Stimulated activated CD4-positive, alpha-beta T cell treated with anti-CD3 and anti-CD28 coated beads, Interleukin-12 subunit alpha, Interleukin-12 subunit beta, amount 100 ng/mL, for 24 hours (primary cell): ENCODE measurements around the gene FBXL22.

ENCODE experiments used
- DNase-seq, 2 experiments: peaks; one replicate each; pipeline ENCODE4 v3.0.0-alpha.2; 2020; ENCODE audit warnings: low read depth in 2 of 2

FBXL22 gene, protein sequence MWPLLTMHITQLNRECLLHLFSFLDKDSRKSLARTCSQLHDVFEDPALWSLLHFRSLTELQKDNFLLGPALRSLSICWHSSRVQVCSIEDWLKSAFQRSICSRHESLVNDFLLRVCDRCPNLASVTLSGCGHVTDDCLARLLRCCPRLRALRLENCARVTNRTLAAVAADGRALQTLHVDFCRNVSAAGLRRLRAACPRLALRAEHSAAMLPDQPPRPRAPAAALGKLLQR

DNA sequence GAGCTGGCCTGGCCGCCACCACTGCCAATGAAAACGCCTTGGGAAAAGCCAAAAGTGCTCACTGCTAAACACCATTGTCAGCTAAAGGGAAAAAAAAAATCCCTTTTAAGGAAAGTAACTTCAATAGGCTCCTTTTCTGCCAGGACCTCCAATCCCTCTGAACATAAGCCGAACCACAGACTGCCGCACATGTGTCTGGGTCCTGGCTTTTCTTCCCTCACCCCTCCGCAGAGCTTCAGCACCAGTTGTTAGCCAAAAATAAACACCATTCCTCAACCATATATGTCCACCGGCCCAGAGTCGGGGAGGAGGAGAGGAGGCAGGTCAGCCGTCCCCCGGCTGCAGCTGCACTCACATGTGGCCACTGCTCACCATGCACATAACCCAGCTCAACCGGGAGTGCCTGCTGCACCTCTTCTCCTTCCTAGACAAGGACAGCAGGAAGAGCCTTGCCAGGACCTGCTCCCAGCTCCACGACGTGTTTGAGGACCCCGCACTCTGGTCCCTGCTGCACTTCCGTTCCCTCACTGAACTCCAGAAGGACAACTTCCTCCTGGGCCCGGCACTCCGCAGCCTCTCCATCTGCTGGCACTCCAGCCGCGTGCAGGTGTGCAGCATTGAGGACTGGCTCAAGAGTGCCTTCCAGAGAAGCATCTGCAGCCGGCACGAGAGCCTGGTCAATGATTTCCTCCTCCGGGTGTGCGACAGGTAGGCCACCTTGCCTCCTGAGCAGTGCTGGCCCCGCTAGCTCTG is at the start of gene FBXL22:
Gene FBXL22, plus strand, starts transcription at position 350 of the 753 bp plus-strand sequence. Its CDS starts 6 bp downstream, at position 356.
- no peak for DNase-seq

DNA sequence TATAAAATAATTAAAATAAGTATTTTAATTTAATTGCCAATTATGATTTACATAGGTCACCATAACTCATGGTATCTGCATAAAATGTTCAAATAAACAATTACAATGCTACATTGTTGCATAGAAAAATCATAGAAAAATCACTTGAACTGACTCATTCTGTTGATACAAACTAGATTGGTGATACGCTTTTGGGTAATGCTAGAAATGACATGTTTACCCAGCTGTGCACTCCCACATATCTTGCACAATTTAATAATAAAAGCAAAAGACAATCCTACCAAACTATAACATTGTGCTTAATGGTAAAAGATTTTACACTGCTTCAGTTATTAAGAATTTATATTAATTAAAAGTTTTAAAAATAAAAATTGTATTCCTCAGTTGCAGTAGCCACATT is 45.8 kb upstream of the FBXL22 start:
- DNase-seq: no peak

DNA sequence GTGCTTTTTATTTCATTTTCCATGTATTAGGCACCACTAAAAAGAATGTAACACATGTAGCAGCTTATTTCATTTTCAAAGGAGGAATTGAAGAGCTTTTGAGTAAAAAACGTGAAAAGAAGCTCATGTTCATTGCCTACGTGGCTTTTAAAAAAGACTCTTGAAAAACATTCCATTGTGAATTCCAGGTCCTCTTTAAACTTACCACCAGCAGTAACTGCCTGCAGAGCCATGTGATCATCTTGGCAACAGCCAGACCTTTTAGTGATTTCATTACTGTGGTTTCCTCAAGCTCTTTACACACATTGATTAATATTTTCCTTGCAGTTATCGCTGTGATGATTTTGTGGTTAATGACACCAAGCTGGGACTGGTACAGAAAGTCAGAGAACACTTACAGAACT is 43.8 kb upstream of the FBXL22 start:
- DNase-seq: no peak

DNA sequence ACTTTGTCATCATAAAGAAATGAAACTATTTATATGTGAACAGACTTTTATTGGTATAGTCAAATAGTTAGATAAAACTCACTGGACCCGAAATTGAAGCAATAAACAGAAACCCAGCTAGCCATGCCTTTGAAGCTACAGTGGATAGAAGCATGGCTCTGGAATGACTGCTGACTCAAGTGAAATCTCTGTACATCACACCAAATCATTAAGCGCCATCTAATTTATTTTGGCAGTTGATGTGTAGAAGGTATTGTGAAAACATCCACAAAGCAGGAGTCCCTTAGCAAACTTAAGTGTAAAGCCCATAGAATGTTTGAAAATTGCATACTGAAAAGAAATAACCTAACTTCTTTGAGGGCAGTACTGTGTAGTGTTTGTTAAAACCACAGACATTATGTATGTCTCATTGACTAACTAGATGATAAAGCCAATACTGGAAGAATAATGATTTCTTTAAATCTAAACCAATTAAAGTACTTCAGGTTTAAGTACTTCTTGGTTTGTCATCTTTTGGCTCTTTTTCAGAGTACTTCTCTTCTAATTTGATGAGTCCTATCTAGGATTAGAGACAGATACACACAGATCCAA is 42.8 kb upstream of the FBXL22 start:
- no peak for DNase-seq

DNA sequence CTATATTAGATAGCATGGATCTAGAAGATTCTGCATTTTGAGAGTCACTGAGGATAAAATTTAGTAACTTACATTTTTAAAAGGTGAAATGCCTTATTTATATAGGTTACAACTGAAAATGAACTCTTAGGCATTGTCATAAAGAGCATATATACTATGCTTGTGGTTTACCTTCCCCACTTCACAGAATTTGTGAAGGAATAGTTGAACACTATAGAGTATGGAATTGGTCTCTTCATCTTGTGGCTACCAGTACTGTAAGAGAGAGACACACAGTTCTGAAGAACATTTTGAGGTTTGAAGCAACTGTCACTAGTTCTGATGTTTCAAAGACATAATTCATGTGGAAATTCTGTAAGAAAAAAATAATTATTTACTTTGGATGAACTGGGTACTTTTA is 41.7 kb upstream of the FBXL22 start:
- no peak for DNase-seq

DNA sequence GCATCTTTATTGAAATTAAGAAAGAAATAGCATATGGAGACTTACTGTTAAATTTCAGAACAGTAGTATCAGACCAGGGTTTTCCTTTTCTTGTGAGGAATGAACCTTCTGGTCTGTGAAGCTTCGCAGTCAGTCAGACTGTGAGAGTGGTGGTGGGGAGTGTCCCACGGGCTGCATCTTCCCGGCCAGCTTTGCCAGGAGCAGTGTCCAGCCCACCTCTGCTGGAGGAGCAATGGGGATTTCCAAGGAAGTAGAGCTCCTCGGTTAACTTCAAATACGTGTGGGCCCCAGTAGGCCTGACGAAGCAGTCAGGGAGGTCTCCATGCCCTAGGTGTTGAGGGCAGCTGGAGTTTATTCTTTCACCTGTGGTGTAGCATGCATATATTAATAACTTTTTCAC is 40.9 kb upstream of the FBXL22 start:
- no peak for DNase-seq

DNA sequence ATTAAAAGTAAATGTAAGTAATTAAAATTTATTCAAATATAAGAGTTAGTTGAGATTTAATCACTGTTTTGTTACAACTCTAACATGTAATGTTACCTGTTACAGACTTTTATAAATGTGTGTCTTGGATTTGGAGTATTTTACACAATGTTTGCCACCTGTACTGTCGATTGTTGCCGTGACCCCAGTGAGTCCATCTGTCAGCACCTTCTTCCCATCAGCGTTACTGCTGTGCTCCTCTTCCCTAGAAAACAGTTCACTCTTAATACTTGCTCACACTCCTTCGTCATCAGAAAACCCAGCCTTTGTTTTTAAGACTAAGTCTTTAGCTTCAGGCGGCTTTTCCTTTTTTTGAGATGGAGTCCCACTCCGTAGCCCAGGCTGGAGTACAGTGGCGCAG is 40.5 kb upstream of the FBXL22 start:
- no peak for DNase-seq

DNA sequence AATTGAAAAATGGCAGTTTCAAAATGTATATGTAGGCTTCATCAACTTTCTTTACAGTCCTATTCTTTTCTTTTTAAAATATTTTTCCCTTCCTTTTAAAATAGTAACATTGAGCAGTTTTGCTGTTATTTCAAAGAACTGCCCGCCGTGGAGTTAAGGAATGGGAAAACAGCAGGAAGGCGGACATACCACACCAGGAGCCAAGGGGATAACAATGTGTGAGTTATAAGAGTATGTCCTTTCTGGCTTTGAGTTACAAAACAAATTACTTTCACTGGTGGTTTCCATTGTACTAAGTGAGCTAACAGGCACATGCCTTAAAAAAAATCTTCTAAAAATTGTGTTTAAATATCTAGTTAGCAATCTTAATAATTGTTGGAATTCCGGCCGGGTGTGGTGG is 37.4 kb upstream of the FBXL22 start:
- DNase-seq: no peak

DNA sequence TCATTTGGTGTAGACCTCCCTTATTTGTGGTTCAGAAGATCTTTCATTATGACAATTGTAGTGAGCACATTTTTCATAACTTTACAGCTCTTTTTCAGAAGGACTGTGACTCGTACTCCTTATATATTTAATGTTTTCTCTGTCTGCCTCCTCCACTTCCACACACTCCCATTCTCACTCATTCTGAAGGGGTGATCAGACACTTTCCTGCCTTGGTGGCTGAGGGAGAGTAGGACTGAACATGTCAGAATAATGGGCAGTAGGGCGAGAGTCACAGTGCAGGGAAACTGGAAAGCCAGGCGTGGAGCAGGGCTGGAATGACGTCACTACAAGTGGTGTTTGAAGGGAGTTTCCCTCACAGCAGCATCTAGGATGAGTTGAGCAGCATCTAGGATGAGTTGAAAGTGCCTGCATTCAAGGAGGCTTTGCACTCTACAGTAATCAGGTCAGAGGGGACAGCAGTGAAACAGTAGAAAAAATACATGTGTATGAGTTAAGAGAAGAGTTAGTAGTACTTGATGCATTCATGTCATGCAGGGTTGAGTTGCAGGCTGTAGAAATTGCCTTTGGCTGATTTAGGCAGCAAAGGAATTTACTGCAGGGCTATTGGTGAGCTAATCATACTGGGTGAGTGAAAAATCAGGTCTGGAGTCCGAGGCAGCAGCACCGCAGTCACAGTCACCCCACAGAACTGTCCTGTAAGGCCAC is 36.3 kb upstream of the FBXL22 start:
- DNase-seq: peak; percentile 41 to 57

DNA sequence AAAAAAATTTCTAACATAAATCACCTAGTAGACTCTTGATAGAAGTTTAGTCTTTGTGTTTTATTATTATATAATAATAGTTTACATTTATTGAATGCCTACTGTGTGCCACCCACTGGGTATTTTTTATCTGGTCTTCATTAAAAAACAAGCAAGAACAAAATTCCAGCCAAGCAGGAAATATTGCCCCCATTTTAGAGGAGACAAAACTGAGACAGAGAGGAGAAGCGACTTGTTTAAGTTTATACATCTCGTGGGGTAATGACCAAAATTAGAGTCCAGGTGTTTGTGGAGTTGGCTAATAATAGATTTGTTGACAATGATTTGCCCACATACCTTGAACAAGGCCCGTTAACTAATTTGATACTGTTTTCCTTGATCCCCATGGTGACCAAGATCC is 33.1 kb upstream of the FBXL22 start:
- DNase-seq: no peak

DNA sequence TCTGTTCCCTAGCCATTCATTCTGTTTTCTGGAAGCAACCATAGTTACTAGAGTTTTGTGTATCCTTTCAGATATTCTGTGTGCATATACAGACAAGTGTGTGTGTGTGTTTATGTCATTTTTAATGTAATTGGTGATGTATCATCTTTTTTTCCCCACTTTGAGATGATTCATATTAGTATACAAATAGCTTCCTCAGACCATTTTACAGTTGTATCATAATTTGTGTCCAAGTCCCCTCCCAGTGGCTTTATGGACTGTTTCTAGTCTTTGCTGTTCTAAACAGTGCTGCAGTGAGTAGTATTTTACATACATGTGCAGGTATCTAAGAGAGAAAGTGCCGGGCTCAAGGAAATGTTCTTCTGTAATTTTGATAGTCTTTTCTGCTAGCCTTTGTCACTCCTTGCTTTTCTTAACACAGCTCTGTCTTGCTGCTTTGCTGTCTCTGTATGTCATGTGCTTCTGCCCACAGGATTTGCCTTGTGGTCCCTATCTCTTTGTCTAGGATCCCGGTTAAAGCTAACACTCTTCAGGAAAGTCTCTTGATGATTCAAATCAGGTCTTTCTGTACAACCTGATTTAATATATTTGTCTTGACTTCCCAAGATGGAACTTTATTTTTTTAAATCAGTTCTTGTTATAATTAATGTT is 31.5 kb upstream of the FBXL22 start:
- DNase-seq: no peak

DNA sequence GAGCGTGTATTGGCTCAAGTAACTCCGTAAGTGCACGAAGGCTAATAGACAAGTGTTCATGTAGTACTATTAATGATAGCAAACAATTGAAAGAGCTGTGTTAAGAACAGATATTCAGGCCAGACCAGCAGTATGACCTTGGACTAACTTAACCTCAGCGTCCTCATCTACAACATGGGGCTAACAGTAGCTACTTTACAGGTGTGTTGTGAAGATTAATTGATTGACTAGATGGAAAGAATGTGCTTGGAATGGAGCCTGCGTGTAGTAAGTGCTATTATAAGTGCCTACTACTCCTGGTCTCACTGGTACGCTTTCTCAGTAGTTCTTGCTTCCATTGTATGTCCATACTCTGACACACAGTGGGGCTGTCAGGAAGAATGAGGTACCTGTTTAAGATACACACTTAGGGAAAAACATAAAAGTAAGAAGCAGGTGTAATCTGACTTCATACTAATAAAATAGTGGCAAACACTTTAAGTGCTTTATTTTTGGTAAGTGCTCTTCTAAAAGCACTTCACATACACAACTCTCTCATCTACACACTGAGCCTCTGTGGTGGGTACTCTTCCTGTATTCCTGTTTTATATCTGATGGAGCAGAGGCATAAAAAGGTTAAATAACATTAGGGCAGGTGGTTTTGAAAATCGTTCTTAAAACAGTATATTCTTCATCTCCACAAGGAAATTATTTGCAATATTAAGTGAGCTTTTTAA is 24.3 kb upstream of the FBXL22 start:
- DNase-seq: no peak

DNA sequence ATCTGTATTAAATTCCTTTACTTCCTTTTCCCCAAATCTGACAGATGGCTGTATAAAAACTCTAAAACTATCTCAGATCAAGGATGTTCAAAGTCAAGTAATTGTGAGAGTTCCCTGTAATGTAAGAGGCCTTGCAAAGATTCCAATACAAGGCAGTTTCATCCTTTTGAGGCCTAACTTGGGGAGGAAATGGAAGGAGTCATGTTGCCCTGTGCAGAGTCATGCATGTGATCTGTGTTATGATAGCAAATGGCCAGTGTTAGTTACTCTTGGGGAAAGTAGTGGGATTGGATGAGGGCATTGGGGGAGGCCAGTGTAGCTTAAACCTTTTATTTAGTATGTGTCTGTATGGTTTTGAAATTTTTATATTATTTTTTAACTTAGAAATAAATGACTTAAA is 23.7 kb upstream of the FBXL22 start:
- no peak for DNase-seq

DNA sequence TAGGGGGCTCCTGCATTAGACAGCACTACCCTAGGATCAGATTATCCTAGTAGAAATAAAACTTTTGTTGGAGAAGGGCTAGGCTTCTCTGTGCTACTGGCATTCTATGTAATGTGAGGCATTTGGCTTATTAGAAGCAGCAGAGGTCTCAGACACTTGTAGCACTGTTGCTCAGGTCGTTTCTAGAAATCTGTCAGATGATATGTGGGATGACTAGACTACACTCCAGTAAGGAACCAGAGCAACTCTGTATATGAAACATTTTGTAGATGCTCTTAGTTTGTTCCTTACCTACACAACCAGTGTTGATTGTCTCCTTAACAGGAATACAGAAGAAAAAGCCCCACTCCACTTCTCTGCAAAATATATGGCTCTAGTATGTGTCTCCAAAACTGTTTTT is 21.9 kb upstream of the FBXL22 start:
- no peak for DNase-seq

DNA sequence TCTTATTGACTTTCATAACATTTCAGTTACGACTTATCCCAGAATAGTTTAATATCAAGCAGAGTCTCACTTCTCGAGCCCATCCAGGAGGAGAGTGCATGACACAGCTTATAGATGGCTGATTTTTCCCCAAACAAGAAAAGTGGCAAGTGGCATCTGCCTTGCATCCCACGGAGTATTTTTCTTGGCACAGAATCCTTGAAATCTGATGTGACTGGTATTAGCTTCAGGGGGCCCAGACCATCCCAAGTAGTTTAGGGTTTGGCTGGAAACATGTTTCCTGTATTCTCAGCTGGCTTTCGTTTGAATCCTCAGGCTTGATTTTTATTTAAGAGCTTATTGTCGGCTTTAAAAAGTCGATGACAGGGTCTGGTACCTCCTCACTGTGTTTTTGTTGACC is 20.7 kb upstream of the FBXL22 start:
- DNase-seq: no peak

DNA sequence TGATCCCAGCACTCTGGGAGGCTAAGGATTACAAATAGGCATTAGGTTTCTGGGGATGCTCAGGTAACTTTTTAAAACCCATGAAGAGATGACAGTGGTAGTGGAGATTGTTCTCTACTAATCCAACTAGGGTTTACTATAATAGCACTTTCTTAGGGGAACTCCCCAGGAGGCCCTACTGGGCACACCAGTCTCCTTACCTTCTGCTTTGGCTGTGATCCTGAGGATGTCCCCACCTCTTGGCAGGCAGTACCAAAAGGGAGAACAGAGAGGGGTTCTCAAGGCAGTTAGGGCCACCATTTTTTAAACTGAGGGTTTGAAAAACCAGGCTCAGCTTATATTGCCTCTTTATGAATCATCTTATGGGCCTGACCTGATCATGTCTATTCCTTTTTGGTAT is 15.0 kb upstream of the FBXL22 start:
- no peak for DNase-seq

DNA sequence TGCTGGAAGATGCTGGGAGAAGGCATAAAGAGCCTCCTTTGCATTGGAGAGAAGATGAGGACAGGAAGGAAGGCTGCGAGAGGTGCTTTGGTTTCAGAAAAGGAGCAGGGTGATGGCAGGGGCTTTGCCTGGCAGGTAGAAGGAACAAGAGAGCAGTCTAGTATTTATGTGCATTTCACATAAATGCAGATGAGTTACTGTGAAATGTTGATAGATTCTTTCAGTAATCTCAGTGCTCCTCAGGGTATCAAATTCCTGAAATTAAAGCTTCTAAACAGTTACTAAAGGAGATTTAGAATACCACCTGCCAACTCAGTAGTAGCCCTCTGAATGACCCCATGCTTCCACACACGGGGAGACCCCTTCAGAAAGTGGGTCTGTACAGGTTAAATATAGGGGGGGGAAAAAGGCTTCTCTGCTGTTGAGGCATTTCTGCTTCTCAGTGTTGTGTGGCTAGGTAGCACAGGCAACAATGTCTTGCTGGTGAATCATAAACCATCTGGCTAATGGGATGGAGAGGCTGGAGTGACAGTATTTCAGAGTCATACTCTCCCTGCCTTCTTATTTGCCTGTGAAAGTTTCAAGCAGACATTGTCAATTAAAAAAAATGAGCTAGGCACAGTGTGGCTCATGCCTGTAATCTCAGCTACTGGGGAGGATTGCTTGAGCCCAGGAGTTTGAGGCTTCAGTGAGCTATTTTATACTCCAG is 14.3 kb upstream of the FBXL22 start:
- DNase-seq: no peak

DNA sequence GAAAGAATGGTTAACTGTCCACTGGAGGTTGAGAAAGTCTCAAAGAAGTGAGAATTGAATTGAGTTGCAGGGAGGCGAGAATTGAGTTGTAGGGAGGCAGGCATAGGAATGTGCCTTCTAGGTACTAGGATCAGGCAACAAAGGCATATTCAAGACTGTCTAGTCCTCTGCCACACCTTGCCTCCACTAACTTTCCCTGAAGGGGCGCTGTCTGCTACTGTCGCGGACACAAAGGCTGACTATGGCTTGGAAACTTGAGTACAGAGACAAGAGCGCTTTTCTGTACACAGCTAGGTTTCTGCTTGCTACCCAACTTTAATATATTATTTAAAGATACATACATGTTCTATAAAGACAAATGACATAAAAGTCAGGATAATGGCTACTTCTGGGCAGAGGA is 10.4 kb upstream of the FBXL22 start:
- DNase-seq: no peak

DNA sequence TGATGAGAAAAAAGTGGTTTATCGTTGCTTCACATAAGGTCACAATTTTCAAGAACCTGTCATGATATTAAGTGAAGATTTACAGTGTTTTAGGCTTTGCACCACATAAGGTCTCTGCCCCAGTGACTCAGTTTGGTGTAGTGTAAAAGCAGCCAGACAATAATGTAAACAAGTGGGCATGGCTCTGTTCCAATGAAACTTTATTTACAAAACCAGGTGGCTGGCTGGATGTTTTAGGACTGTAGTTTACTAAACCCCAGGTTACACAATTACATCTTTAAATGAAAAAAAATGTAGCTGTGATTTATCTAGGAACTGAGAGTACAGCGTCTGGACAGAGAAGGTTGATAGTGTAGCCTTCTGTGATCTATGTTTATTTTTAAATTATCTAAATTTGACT is 9.7 kb upstream of the FBXL22 start:
- no peak for DNase-seq

DNA sequence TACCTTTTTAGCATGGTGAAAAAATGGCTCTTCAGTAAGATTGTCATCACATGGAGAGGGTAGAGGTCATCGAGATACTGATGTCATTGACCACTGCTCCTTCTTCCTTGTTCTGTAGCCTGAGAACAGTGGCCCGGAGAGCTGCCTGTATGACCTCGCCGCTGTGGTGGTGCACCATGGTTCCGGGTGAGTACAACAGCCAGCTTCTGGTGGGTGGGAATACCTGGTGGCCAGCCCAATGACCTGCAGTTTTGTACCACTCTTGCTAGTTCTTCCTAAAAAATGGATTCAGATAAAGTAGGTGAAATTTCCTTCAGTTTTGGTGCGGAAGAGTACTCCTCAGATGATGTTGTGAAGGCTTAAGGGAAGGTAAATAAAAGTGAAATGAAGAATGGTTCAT is 8.4 kb upstream of the FBXL22 start:
- no peak for DNase-seq
